Neural progenitor cell (in vitro differentiated cells): Measurements from ENCODE around the gene CDC42SE1.

Source experiments
- CTCF ChIP-seq: fragments of 200-600 bp; sonication (generic); IDR thresholded peaks from 2 replicates; pipeline ENCODE4 v1.5.1; 2017; ENCODE audit warnings: antibody characterized with exemption, mild to moderate bottlenecking
- EZH2 ChIP-seq: fragments of 200-600 bp; sonication (generic); IDR thresholded peaks from 2 replicates; pipeline ENCODE4 v1.6.1; 2017; ENCODE audit warnings: antibody characterized with exemption, mild to moderate bottlenecking, moderate library complexity
- EZH2phosphoT487 ChIP-seq: fragments of 200-600 bp; sonication (generic); IDR thresholded peaks from 2 replicates; pipeline ENCODE4 v1.6.1; 2017; ENCODE audit warnings: antibody characterized with exemption

DNA sequence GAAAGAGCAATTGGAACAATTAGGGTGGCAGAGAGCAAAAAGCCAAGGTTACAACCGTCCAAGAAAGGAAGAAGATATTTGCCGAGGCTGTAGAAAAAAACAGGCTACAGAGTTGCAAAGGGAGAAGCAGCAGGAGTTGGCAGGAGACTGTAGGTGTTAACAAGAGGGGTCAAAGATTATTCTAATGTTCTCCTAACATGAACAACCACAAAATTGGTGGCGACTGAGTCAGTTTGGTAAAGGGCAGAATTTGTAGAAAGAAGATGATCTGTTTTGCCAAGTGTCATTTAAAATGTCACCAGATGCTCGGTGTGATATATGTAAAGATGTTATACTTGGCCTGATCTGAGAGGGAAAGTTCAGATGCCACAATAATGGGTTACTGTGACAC, 51.6 kb downstream of the CDC42SE1 start:
- TF ChIP-seq EZH2phosphoT487 (no peak), CTCF (no peak), EZH2 (no peak)
